T-cell (primary cell): ENCODE results near the gene DONSON. TPM values are rescaled to one million over a fixed set of nuclear protein-coding genes. Genes with fewer than 3 reads are reported as not detected.
A peak's percentile ranks its signal among the peaks of the same experiment; 100 is the strongest.

Experiments
- ATAC-seq, 4 experiments: fragments of 200-7000 bp in 3 of 4; fragments of 150-1000 bp in 1 of 4; cut with Tn5 transposase; replicated peaks in 1 of 4; 1 replicate in 3 of 4; 2 replicates in 1 of 4; pipeline ENCODE4 v1.10.0; 2021; ENCODE audit warnings: moderate library complexity in 3 of 4, mild to moderate bottlenecking in 2 of 4, moderate number of reproducible peaks in 1 of 4
- CTCF ChIA-PET, 2 donors: fragments of 300-600 bp; sonication (Branson Sonifier 250); formaldehyde crosslinking; loops; one replicate each; lab custom pipeline; 2022; ENCODE audit warnings: antibody characterized with exemption in 2 of 2; lab: Charles Lee
- POLR2A ChIA-PET, 2 donors: fragments of 300-600 bp; sonication (Branson Sonifier 250); formaldehyde crosslinking; loops; one replicate each; lab custom pipeline; 2022; ENCODE audit warnings: antibody characterized with exemption in 2 of 2; lab: Charles Lee
- DNase-seq, 35 experiments: peaks; one replicate each; pipeline versions ENCODE4 v3.0.0 to v3.0.0-alpha.2; 2013 to 2023
- H3K27ac ChIP-seq: one replicate; pipeline ENCODE4 v1.5.1; 2013; ENCODE audit warnings: low read length
- H3K27me3 ChIP-seq, 2 experiments: replicated peaks in 1 of 2; 1 replicate in 1 of 2; 2 replicates in 1 of 2; pipeline versions ENCODE4 v1.6.1 to v1.7.0; 2013; ENCODE audit warnings: low read length in 1 of 2, mixed read lengths in 1 of 2; ENCODE audit not compliant: control insufficient read depth in 2 of 2, insufficient read depth in 2 of 2; ENCODE audit errors: extremely low read depth in 1 of 2
- H3K36me3 ChIP-seq, 2 donors: 1 replicate in 1 of 2; 2 replicates in 1 of 2; pipeline versions ENCODE4 v1.6.1 to v1.7.0; 2013; ENCODE audit warnings: low read length in 1 of 2; ENCODE audit not compliant: control insufficient read depth in 2 of 2, insufficient read depth in 1 of 2; ENCODE audit errors: extremely low read depth in 1 of 2
- H3K4me1 ChIP-seq, 2 experiments: 1 replicate in 1 of 2; 2 replicates in 1 of 2; pipeline versions ENCODE4 v1.6.1 to v1.7.0; 2013; ENCODE audit warnings: low read length in 2 of 2, mixed read lengths in 1 of 2; ENCODE audit not compliant: insufficient read depth in 2 of 2, control insufficient read depth in 1 of 2; ENCODE audit errors: extremely low read depth in 1 of 2
- H3K4me3 ChIP-seq, 2 donors: 1 replicate in 1 of 2; 2 replicates in 1 of 2; pipeline versions ENCODE4 v1.5.1 to v1.7.0; 2013; ENCODE audit warnings: mild to moderate bottlenecking in 2 of 2, low read length in 1 of 2, moderate library complexity in 1 of 2; ENCODE audit not compliant: control insufficient read depth in 1 of 2; ENCODE audit errors: extremely low read depth in 1 of 2
- H3K9me3 ChIP-seq: 2 replicates; pipeline ENCODE4 v1.7.0; 2013
- H3K27ac Mint-ChIP-seq, 2 donors: one replicate each; pipeline ENCODE4 v1.8.0; 2020 to 2021; ENCODE audit warnings: mild to moderate bottlenecking in 2 of 2, mixed read lengths in 2 of 2
- H3K27me3 Mint-ChIP-seq, 2 donors: one replicate each; pipeline ENCODE4 v1.8.0; 2021 to 2022; ENCODE audit warnings: mixed read lengths in 2 of 2
- H3K36me3 Mint-ChIP-seq: one replicate; pipeline ENCODE4 v1.8.0; 2021; ENCODE audit warnings: mixed read lengths
- H3K4me1 Mint-ChIP-seq, 3 donors: one replicate each; pipeline ENCODE4 v1.8.0; 2020 to 2022; ENCODE audit warnings: mixed read lengths in 3 of 3, mild to moderate bottlenecking in 1 of 3
- H3K4me3 Mint-ChIP-seq, 3 donors: one replicate each; pipeline ENCODE4 v1.8.0; 2020 to 2022; ENCODE audit warnings: mild to moderate bottlenecking in 3 of 3, mixed read lengths in 3 of 3, moderate library complexity in 3 of 3
- H3K9me3 Mint-ChIP-seq, 3 donors: one replicate each; pipeline ENCODE4 v1.8.0; 2020 to 2022; ENCODE audit warnings: mixed read lengths in 3 of 3
- WGBS: methylation state at CpG from one replicate; pipeline ENCODE4 v1.1.5; 2013; ENCODE audit warnings: missing lambda C conversion rate; ENCODE audit not compliant: insufficient coverage; 5-methylcytosine and 5-hydroxymethylcytosine counted together
- total RNA-seq, 35 experiments: library from RNA in 6 of 35; stranded (reverse) in 6 of 35; fragments of 120-200 nt in 1 of 35; gene quantifications; one replicate each; pipeline versions ENCODE4 v1.2.1 to v1.2.4 and lab custom pipeline; 2013 to 2026

The DONSON gene
- total RNA-seq, 5 donors from 2014 or later (not counting 1 experiment from before 2014, with no cell fraction given) = 8.9 to 14.6 (median 11.0) TPM

DNA sequence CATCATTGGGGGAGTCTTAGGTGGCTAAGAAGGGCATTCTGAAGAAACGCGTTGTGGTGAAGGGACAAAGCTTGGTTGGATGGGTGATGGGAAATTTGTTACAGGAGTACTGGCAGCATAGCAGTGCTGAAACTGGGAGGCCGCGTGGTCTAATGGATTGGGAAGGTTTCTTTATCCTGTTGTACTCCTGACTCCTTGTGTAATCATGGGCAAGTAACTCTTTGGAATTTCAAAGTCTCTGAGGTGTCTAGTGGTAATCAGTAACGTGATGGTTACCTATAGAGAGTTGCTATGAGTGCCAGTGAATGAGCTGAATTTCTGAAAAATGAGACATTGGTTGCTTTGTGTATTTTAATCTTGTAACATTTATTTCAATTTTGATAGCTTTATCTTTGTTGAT is 18.5 kb downstream of the DONSON start:
- ChIA-PET CTCF (interaction anchor here in 1 of 2 donors (1.1 kb wide), 1 partner anchor 12 kb away, joined by 4 read pairs; no protein-coding TSS in a partner anchor), POLR2A (interaction anchor here in 1 of 2 donors (0.5 kb wide), 1 partner anchor 11 kb away, joined by 7 read pairs; no protein-coding TSS in a partner anchor)

DNA sequence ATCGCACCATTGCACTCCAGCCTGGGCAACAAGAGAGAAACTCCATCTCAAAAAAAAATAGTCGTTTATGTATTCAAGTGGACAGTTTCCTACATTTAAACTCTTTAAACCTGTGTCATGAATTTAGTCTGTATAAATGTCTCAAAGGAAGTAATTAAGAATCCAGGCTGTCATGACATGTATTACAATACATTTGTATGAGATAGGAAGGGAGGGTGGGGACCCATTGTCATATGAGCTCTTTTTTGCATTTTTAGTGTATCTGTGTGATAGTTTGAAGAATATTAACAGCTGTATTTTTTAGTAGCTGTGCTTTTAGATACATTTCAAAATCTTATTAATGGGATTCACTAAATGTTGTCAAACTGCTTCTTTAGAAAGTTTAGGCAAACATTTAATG is 20.0 kb downstream of the DONSON start:
- ATAC-seq (no peak), DNase-seq (no peak)
- Histone ChIP-seq H3K4me1 (peaks cover 0 to 10% of the 10 kb centered on the region in 2 experiments), H3K4me3 (no peak overlapping the region), H3K9me3 (no peaks in the 10 kb centered on the region), H3K27me3 (no peaks in the 10 kb centered on the region), H3K36me3 (peaks cover 9 to 63% of the 10 kb centered on the region in 2 donors), H3K27ac (no peak overlapping the region)
- POLR2A ChIA-PET = interaction anchor here in 1 of 2 donors (0.5 kb wide), 1 partner anchor 25 kb away, joined by 7 read pairs; no protein-coding TSS in a partner anchor
- CTCF ChIA-PET = interaction anchor here in 1 of 2 donors (0.6 kb wide), 1 partner anchor 29 kb away, joined by 3 read pairs; no protein-coding TSS in a partner anchor
- H3K9me3 Mint-ChIP-seq = no peaks in the 10 kb centered on the region
- no peaks in the 10 kb centered on the region for H3K27me3 Mint-ChIP-seq
- H3K36me3 Mint-ChIP-seq = peaks cover 33% of the 10 kb centered on the region
- H3K4me1 Mint-ChIP-seq = peaks cover 15 to 38% (median 38%) of the 10 kb centered on the region in 3 donors
- H3K4me3 Mint-ChIP-seq = no peak overlapping the region
- no peak overlapping the region for H3K27ac Mint-ChIP-seq
- no CpG with 5 or more reads among the region's 2 CpGs for WGBS

More for the DNA sequence above, 18.5 kb downstream of the DONSON start:
- no peaks in the 10 kb centered on the region for H3K27me3 ChIP-seq
- H3K36me3 ChIP-seq = peaks cover 9 to 68% of the 10 kb centered on the region in 2 donors
- no peak overlapping the region for H3K4me3 ChIP-seq
- Mint-ChIP-seq H3K27me3 (no peaks in the 10 kb centered on the region), H3K4me3 (no peak overlapping the region), H3K27ac (peak overlapping the region; percentile 42 to 72), H3K4me1 (peaks cover 12 to 38% (median 35%) of the 10 kb centered on the region in 3 donors), H3K36me3 (peaks cover 43% of the 10 kb centered on the region), H3K9me3 (no peaks in the 10 kb centered on the region)
- H3K27ac ChIP-seq = no peak overlapping the region
- peaks cover 0 to 10% of the 10 kb centered on the region in 2 experiments for H3K4me1 ChIP-seq
- DNase-seq (no peak), ATAC-seq (no peak)
- WGBS = 94% methylated on average over 4 of the region's 5 CpGs
- H3K9me3 ChIP-seq = no peaks in the 10 kb centered on the region

DNA sequence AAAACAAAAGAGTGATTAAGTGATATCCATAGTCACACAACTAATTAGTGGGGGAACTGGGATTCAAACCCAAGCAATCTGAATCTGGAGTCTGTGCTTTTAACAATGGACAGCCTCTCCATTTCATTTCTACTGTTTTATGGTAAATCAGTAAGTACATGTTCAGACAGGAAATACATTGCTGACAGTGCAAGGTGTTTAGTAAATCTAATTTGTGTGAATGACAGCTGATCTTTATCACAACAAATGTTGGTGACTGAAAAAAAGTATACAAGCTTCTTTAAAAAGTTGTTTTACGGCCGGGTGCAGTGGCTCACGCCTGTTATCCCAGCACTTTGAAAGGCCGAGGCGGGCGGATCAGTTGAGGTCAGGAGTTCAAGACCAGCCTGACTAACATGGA is 20.6 kb downstream of the DONSON start:
- no peaks in the 10 kb centered on the region for H3K27me3 ChIP-seq
- ATAC-seq (no peak), DNase-seq (no peak)
- peaks cover 9 to 58% of the 10 kb centered on the region in 2 donors for H3K36me3 ChIP-seq
- Mint-ChIP-seq H3K9me3 (no peaks in the 10 kb centered on the region), H3K27ac (peak overlapping the region; percentile 27 to 55), H3K4me3 (no peak overlapping the region), H3K27me3 (no peaks in the 10 kb centered on the region), H3K4me1 (peaks cover 18 to 41% (median 39%) of the 10 kb centered on the region in 3 donors), H3K36me3 (peaks cover 31% of the 10 kb centered on the region)
- POLR2A ChIA-PET = interaction anchor here (0.5 to 0.6 kb wide), 2 partner anchors 25 to 81 kb away, joined by 3 to 7 read pairs; no protein-coding TSS in a partner anchor
- WGBS = 74% methylated on average over 5 of the region's 6 CpGs
- no peaks in the 10 kb centered on the region for H3K9me3 ChIP-seq
- CTCF ChIA-PET = no interaction called here
- no peak overlapping the region for H3K4me3 ChIP-seq
- H3K4me1 ChIP-seq = peaks cover 0 to 10% of the 10 kb centered on the region in 2 experiments
- H3K27ac ChIP-seq = no peak overlapping the region

DNA sequence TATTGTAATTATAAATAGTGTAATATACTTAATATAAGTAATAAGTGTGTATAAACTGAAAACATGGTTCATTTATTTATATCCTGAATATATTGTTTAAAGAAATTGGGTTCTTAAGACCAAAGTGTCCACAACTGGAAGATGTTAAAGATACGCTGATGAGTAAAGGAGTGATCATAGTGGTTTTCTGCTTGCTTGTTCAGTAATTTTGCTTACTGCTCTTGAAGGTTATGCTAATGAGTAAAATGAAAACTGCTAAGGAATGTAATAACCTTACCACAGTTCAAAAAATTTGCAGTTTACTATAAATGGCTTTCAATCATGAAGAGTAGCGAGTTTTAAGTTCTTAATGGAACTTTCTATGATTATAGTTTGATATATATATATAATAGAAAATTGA is 22.0 kb downstream of the DONSON start:
- Histone ChIP-seq H3K27ac (no peak overlapping the region), H3K9me3 (no peaks in the 10 kb centered on the region), H3K36me3 (peaks cover 9 to 53% of the 10 kb centered on the region in 2 donors), H3K4me1 (peaks cover under 1 to 10% of the 10 kb centered on the region in 2 experiments), H3K4me3 (no peak overlapping the region), H3K27me3 (no peaks in the 10 kb centered on the region)
- POLR2A ChIA-PET = interaction anchor here (0.6 to 1.4 kb wide), 4 partner anchors 10 to 88 kb away, joined by 3 to 11 read pairs (median 4); no protein-coding TSS in a partner anchor
- Mint-ChIP-seq H3K4me1 (peaks cover 28 to 44% (median 43%) of the 10 kb centered on the region in 3 donors), H3K9me3 (no peaks in the 10 kb centered on the region), H3K27ac (peak overlapping the region in 1 of 2 donors; percentile 16), H3K4me3 (no peak overlapping the region), H3K27me3 (no peaks in the 10 kb centered on the region), H3K36me3 (peaks cover 29% of the 10 kb centered on the region)
- DNase-seq = no peak
- ATAC-seq = no peak
- WGBS = no CpG with 5 or more reads among the region's 2 CpGs
- CTCF ChIA-PET = interaction anchor here in 1 of 2 donors (0.6 kb wide), 1 partner anchor 1196 kb away, joined by 5 read pairs; no protein-coding TSS in a partner anchor

DNA sequence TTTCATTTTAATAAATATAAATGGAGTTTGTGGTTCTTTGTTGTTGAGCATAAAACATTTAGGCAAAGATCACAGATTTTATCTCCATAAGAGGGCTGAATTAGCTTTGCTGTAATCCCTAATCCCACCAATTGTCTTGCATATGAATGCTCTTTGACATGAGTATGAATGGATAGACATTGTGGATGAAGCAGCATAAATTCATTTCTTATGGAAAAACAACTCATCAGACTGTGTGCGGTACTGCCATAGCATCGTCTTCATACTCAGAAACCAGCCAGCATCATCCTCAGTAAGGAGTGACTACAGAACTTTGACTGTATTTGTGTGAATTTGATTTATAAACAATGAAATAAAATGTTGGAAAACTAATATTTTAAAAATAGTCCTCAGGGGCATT is 26.1 kb downstream of the DONSON start:
- peaks cover 43 to 53% (median 52%) of the 10 kb centered on the region in 3 donors for H3K4me1 Mint-ChIP-seq
- POLR2A ChIA-PET = interaction anchor here (0.6 to 1.2 kb wide), 3 partner anchors 11 to 471 kb away, joined by 3 to 9 read pairs (median 3); no protein-coding TSS in a partner anchor

DNA sequence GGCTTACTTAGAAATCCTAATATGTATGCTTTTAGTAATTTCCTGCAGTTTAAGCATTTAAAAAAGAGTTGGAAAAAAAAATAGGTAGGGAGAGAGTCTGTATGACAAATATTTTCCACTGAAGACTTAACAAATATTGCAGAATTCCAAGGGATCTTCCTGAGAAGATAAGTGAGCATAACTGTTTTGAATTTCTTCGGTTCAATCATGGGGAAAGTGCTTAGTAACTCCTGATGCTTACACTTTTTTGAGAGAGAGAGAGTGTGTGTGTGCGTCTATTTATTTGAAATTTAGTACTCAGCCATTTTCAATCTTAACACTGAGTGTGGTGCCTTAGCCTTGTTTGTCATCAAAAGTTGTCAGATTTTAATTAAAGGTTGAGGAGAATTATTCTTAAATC is 27.1 kb downstream of the DONSON start:
- Mint-ChIP-seq H3K4me1 (peaks cover 53 to 63% (median 59%) of the 10 kb centered on the region in 3 donors), H3K4me3 (no peak overlapping the region), H3K27ac (peak overlapping the region in 1 of 2 donors; percentile 19), H3K27me3 (no peaks in the 10 kb centered on the region), H3K36me3 (peaks cover 55% of the 10 kb centered on the region), H3K9me3 (no peaks in the 10 kb centered on the region)
- H3K27me3 ChIP-seq = no peaks in the 10 kb centered on the region
- H3K9me3 ChIP-seq = no peaks in the 10 kb centered on the region
- ChIA-PET CTCF (interaction anchor here in 1 of 2 donors (0.8 kb wide), 1 partner anchor 41 kb away, joined by 3 read pairs; no protein-coding TSS in a partner anchor), POLR2A (interaction anchor here in 1 of 2 donors (0.8 to 1.1 kb wide), 2 partner anchors 10 to 11 kb away, joined by 3 to 5 read pairs; no protein-coding TSS in a partner anchor)
- ATAC-seq = no peak
- no CpG with 5 or more reads among the region's 2 CpGs for WGBS
- H3K4me3 ChIP-seq = no peak overlapping the region
- peaks cover 3 to 66% of the 10 kb centered on the region in 2 donors for H3K36me3 ChIP-seq
- H3K27ac ChIP-seq = no peak overlapping the region
- DNase-seq = no peak
- H3K4me1 ChIP-seq = peaks cover 0 to 3% of the 10 kb centered on the region in 2 experiments

More for the DNA sequence above, 26.1 kb downstream of the DONSON start:
- WGBS = no CpG with 5 or more reads among the region's 2 CpGs
- no peak overlapping the region for H3K27ac ChIP-seq
- Mint-ChIP-seq H3K9me3 (no peaks in the 10 kb centered on the region), H3K36me3 (peaks cover 45% of the 10 kb centered on the region), H3K4me3 (no peak overlapping the region), H3K27me3 (no peaks in the 10 kb centered on the region), H3K27ac (no peak overlapping the region)
- ATAC-seq (no peak), DNase-seq (no peak)
- CTCF ChIA-PET = interaction anchor here in 1 of 2 donors (0.6 to 0.8 kb wide), 2 partner anchors 33 to 40 kb away, joined by 3 read pairs; no protein-coding TSS in a partner anchor
- no peak overlapping the region for H3K4me3 ChIP-seq
- H3K36me3 ChIP-seq = peaks cover 6 to 64% of the 10 kb centered on the region in 2 donors
- peaks cover under 1 to 3% of the 10 kb centered on the region in 2 experiments for H3K4me1 ChIP-seq
- H3K9me3 ChIP-seq = no peaks in the 10 kb centered on the region
- H3K27me3 ChIP-seq = no peaks in the 10 kb centered on the region
